GM18868 (cell line): ENCODE measurements around the gene ZFHX3.

Source experiments
- ATAC-seq: cut with Tn5 transposase; IDR thresholded peaks from one replicate; pipeline ENCODE4 v1.9.1; 2021; ENCODE audit warnings: mild to moderate bottlenecking, moderate library complexity; ENCODE audit not compliant: unreplicated experiment

The ZFHX3 gene

GRCh38 chr16:72983241-72983640, 64.7 kb downstream of the ZFHX3 start:
- no peak for ATAC-seq

GRCh38 chr16:72979974-72980373, 68.0 kb downstream of the ZFHX3 start:
- no peak for ATAC-seq

- no peak for ATAC-seq
These were observed 69.7 kb downstream of the ZFHX3 start for GRCh38 chr16:72978212-72978611.

GRCh38 chr16:72977127-72977526, 70.8 kb downstream of the ZFHX3 start:
- ATAC-seq = no peak

GRCh38 chr16:72976438-72977064, 71.4 kb downstream of the ZFHX3 start:
- no peak for ATAC-seq

- no peak for ATAC-seq
These were observed 72.0 kb downstream of the ZFHX3 start for GRCh38 chr16:72975809-72976437.

- no peak for ATAC-seq
These were observed 73.7 kb downstream of the ZFHX3 start for GRCh38 chr16:72974142-72974769.

- ATAC-seq = no peak
These were observed 74.9 kb downstream of the ZFHX3 start for GRCh38 chr16:72972878-72973571.

GRCh38 chr16:72971370-72971769, 76.6 kb downstream of the ZFHX3 start:
- no peak for ATAC-seq

GRCh38 chr16:72970656-72971055, 77.3 kb downstream of the ZFHX3 start:
- ATAC-seq = no peak

GRCh38 chr16:72969812-72970211, 78.1 kb downstream of the ZFHX3 start:
- ATAC-seq = no peak

- no peak for ATAC-seq
These were observed 78.8 kb downstream of the ZFHX3 start for GRCh38 chr16:72969146-72969545.

GRCh38 chr16:72967941-72968340, 80.0 kb downstream of the ZFHX3 start:
- no peak for ATAC-seq

GRCh38 chr16:72963533-72964315, 84.2 kb downstream of the ZFHX3 start:
- no peak for ATAC-seq

- no peak for ATAC-seq
These were observed 85.6 kb downstream of the ZFHX3 start for GRCh38 chr16:72962347-72962746.

- ATAC-seq = no peak
These were observed 86.1 kb downstream of the ZFHX3 start for GRCh38 chr16:72961863-72962262.

GRCh38 chr16:72961115-72961832, 86.7 kb downstream of the ZFHX3 start:
- ATAC-seq = no peak

GRCh38 chr16:72960101-72960500, 87.8 kb downstream of the ZFHX3 start:
- ATAC-seq = no peak

- ATAC-seq = no peak
These were observed 88.5 kb downstream of the ZFHX3 start for GRCh38 chr16:72959301-72959996.
